ENCODE results near the gene NFKBIL1. TPM values are rescaled to one million over a fixed set of nuclear protein-coding genes. Genes with fewer than 3 reads are reported as not detected.
A peak's percentile ranks its signal among the peaks of the same experiment; 100 is the strongest.

NFKBIL1 gene
- total RNA-seq, 1 experiment from 2014 or later = 19.5 TPM

GRCh38 chr6:31541658-31542521 is 5.5 kb upstream of the NFKBIL1 start, which contains the start of gene DDX39B (continued):
- TF ChIP-seq FOXP4 (CRISPR knock-in tag; IDR thresholded peaks at IDR 0.05) (peak; percentile 55; the same call in 1 of the 2 replicates), CTCF (IDR thresholded peaks at IDR 0.05) (no peak), NR2C2 (CRISPR knock-in tag; IDR thresholded peaks at IDR 0.05) (no peak), SMAD4 (CRISPR knock-in tag; IDR thresholded peaks at IDR 0.05) (no peak), EMX1 (CRISPR knock-in tag; IDR thresholded peaks at IDR 0.05) (0 out of 2 replicates have a peak, but pooled peaks have one; percentile 19), ZNF416 (CRISPR knock-in tag; IDR thresholded peaks at IDR 0.05) (no peak), USF1 (CRISPR knock-in tag; IDR thresholded peaks at IDR 0.05) (peak; percentile 37; the same call in 1 of the 2 replicates), ZNF281 (CRISPR knock-in tag; IDR thresholded peaks at IDR 0.05) (0 out of 2 replicates have a peak, but pooled peaks have one; percentile 21), IRF2 (CRISPR knock-in tag; IDR thresholded peaks at IDR 0.05; ENCODE audit: borderline replicate concordance, low read depth) (no peak), FOXK1 (CRISPR knock-in tag; IDR thresholded peaks at IDR 0.05) (no peak; the same call in none of the 2 replicates), ZNF232 (CRISPR knock-in tag; IDR thresholded peaks at IDR 0.05) (peak; percentile 73; the same call in 1 of the 2 replicates), E2F5 (CRISPR knock-in tag; IDR thresholded peaks at IDR 0.05) (peak; percentile 78; the same call in 1 of the 2 replicates), ZNF425 (CRISPR knock-in tag; conservative IDR thresholded peaks at IDR 0.05) (no peak), MAX (CRISPR knock-in tag; IDR thresholded peaks at IDR 0.05) (peak; percentile 79), ZNF219 (CRISPR knock-in tag; IDR thresholded peaks at IDR 0.05; ENCODE audit: borderline replicate concordance) (no peak), TEAD1 (CRISPR knock-in tag; IDR thresholded peaks at IDR 0.05) (0 out of 2 replicates have a peak, but pooled peaks have one; percentile 46), CBFB (CRISPR knock-in tag; IDR thresholded peaks at IDR 0.05; ENCODE audit: low read depth) (no peak), ESRRA (CRISPR knock-in tag; IDR thresholded peaks at IDR 0.05; ENCODE audit: borderline replicate concordance) (peak; percentile 96; the same call in 1 of the 2 replicates), ARID4B (CRISPR knock-in tag; IDR thresholded peaks at IDR 0.05; ENCODE audit: borderline replicate concordance) (peak; percentile 50; the same call in 1 of the 2 replicates), SMAD3 (CRISPR knock-in tag; IDR thresholded peaks at IDR 0.05; ENCODE audit: borderline replicate concordance) (0 out of 2 replicates have a peak, but pooled peaks have one; percentile 84), ZNF396 (CRISPR knock-in tag; IDR thresholded peaks at IDR 0.05; ENCODE audit: borderline replicate concordance) (no peak), ELF4 (CRISPR knock-in tag; IDR thresholded peaks at IDR 0.05; ENCODE audit: low read depth) (no peak)
